ENCODE data around the gene TFAP2A. TPM values are rescaled to one million over a fixed set of nuclear protein-coding genes. Genes with fewer than 3 reads are reported as not detected.

Gene TFAP2A
- total RNA-seq, 1 donor from 2014 or later = 0.29 TPM

- DNase-seq (ENCODE audit: extremely low read depth, low read depth, low spot score) = no peak
Observed at GRCh38 chr6:10413262-10413849, 1.5 kb downstream of the TFAP2A start.

GRCh38 chr6:10412461-10413261 lies 2.2 kb downstream of the TFAP2A start:
- no peak for DNase-seq (ENCODE audit: extremely low read depth, low read depth, low spot score)

- DNase-seq (ENCODE audit: extremely low read depth, low read depth, low spot score) = no peak
Observed at GRCh38 chr6:10411971-10412460, 2.9 kb downstream of the TFAP2A start.

GRCh38 chr6:10411131-10411970 lies 3.5 kb downstream of the TFAP2A start:
- DNase-seq (ENCODE audit: extremely low read depth, low read depth, low spot score) = no peak

- no peak for DNase-seq (ENCODE audit: extremely low read depth, low read depth, low spot score)
Observed at GRCh38 chr6:10410207-10411050, 4.4 kb downstream of the TFAP2A start.

GRCh38 chr6:10409731-10410206 lies 5.1 kb downstream of the TFAP2A start:
- no peak for DNase-seq (ENCODE audit: extremely low read depth, low read depth, low spot score)

- DNase-seq (ENCODE audit: extremely low read depth, low read depth, low spot score) = no peak
Observed at GRCh38 chr6:10409233-10409721, 5.6 kb downstream of the TFAP2A start.

GRCh38 chr6:10408457-10408856 lies 6.4 kb downstream of the TFAP2A start:
- DNase-seq (ENCODE audit: extremely low read depth, low read depth, low spot score) = no peak

- DNase-seq (ENCODE audit: extremely low read depth, low read depth, low spot score) = no peak
Observed at GRCh38 chr6:10407674-10408054, 7.2 kb downstream of the TFAP2A start.

- DNase-seq (ENCODE audit: extremely low read depth, low read depth, low spot score) = no peak
Observed at GRCh38 chr6:10407018-10407673, 7.7 kb downstream of the TFAP2A start.

- DNase-seq (ENCODE audit: extremely low read depth, low read depth, low spot score) = no peak
Observed at GRCh38 chr6:10406556-10406955, 8.3 kb downstream of the TFAP2A start.

GRCh38 chr6:10405513-10405900 lies 9.4 kb downstream of the TFAP2A start:
- no peak for DNase-seq (ENCODE audit: extremely low read depth, low read depth, low spot score)

- DNase-seq (ENCODE audit: extremely low read depth, low read depth, low spot score) = no peak
Observed at GRCh38 chr6:10404799-10405512, 9.9 kb downstream of the TFAP2A start.

GRCh38 chr6:10404107-10404798 lies 10.6 kb downstream of the TFAP2A start:
- peak; percentile 36 for DNase-seq (ENCODE audit: extremely low read depth, low read depth, low spot score)

GRCh38 chr6:10403385-10404106 lies 11.3 kb downstream of the TFAP2A start:
- DNase-seq (ENCODE audit: extremely low read depth, low read depth, low spot score) = no peak

GRCh38 chr6:10402648-10403311 lies 12.1 kb downstream of the TFAP2A start:
- DNase-seq (ENCODE audit: extremely low read depth, low read depth, low spot score) = no peak

GRCh38 chr6:10401632-10402223 lies 13.1 kb downstream of the TFAP2A start:
- no peak for DNase-seq (ENCODE audit: extremely low read depth, low read depth, low spot score)
